GM12873 (cell line): Measurements from ENCODE around the gene CD55.

Experiments used
- TF ChIP-seq, protein P1 (sequence below): IDR thresholded peaks from 2 replicates; pipeline ENCODE4 v1.5.1; 2012; ENCODE audit warnings: low read depth, mild to moderate bottlenecking, moderate library complexity, low read length, control low read depth; ENCODE audit not compliant: insufficient read depth; ENCODE audit errors: missing control alignments

The CD55 gene

DNA sequence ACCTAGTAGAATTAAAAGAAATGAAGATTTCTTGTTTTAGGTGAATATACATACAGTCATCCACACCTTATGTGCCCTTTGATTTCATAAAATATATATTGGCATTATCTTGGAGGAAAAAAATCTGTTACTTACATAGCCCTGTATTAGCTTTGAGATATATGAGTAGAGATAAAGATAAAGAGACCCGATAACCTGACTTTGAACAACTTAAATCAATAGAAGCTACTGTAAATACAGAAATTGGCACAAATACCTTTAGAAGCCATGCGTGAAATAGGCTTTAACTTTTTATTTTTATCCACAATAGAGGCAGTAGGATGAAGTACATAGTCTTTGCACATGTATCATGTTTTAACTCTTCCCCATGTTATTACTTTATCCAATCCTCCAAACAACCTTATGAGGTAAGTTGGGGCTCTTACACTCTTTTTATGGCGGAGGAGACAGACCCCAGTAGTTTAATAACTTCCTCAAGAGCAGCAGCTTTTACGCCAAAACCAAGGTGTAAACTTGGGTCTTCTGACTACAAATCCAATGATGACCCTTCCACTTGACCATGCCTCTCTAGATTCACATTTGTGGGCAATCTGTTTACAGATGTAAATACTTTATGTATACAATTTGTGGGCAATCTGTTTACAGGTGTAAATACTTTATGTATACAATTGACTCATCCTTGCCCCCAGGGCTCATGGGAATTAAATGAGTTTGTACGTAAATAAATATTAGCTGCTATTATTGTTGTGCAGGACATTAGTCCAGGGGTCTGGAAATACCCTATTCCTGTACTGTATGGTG, 2.1 kb downstream of the CD55 start:
- TF ChIP-seq, protein P1, sequence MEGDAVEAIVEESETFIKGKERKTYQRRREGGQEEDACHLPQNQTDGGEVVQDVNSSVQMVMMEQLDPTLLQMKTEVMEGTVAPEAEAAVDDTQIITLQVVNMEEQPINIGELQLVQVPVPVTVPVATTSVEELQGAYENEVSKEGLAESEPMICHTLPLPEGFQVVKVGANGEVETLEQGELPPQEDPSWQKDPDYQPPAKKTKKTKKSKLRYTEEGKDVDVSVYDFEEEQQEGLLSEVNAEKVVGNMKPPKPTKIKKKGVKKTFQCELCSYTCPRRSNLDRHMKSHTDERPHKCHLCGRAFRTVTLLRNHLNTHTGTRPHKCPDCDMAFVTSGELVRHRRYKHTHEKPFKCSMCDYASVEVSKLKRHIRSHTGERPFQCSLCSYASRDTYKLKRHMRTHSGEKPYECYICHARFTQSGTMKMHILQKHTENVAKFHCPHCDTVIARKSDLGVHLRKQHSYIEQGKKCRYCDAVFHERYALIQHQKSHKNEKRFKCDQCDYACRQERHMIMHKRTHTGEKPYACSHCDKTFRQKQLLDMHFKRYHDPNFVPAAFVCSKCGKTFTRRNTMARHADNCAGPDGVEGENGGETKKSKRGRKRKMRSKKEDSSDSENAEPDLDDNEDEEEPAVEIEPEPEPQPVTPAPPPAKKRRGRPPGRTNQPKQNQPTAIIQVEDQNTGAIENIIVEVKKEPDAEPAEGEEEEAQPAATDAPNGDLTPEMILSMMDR: no peak

DNA sequence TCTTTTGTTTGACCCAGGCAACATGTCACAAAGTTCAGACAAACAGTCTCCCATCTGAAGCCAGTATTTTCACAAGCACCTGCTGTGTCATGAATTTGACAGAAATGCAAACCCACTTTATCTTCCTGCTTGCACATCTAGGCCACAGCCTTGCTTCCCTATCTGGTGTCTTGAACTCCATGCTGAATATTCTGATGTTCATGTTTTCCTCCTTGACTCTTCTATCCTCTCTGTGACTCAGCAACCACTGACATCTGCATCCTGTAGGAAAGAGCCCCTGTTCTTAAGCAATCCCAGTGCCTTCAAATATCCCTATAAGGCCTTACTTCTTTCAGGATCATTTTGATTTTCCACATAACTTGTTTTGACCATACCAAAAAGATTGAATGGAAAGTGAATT, 6.5 kb downstream of the CD55 start:
- TF ChIP-seq, protein P1: no peak

DNA sequence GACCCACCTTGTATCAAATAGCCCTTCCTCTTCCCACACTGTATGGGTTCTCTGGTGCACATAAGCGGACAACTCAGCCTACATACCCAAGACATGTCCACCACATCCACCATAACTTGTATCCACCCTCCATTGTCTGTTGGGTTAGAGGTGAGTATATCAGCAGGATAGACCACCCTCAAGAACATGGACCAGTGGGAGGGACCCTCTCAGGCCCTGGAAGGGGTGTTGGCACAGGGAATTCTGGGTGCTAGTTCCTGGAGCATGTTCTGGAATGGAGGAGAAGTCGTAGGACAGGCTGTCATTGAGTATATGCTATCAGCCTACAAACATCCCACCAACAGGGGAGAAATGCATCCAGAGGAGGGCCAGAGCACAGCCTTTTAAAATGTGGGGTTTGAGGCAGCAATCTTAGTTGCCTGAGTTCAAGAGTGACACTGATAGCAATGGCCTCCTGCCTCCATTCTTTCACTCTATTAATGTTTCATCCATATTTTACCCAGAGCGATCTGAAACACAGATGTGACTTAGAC, 7.5 kb downstream of the CD55 start:
- TF ChIP-seq, protein P1: no peak

DNA sequence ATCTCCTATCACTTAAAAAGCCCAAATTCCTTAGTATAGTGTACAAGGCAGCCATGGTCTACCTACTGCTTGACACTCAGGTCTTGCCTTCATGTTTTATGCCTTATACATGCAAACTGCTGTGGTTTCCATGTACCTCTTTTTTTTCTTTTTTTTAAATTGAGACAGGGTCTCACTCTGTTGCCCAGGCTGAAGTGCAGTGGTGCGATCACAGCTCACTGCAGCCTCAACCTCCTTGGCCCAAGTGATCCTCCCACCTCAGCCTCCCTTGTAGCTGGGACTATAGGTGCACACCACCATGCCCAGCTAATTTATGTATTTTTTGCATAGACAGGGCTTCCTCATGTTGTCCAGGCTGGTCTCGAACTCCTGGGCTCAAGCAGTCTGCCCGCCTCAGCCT, 8.0 kb downstream of the CD55 start:
- TF ChIP-seq, protein P1: no peak

DNA sequence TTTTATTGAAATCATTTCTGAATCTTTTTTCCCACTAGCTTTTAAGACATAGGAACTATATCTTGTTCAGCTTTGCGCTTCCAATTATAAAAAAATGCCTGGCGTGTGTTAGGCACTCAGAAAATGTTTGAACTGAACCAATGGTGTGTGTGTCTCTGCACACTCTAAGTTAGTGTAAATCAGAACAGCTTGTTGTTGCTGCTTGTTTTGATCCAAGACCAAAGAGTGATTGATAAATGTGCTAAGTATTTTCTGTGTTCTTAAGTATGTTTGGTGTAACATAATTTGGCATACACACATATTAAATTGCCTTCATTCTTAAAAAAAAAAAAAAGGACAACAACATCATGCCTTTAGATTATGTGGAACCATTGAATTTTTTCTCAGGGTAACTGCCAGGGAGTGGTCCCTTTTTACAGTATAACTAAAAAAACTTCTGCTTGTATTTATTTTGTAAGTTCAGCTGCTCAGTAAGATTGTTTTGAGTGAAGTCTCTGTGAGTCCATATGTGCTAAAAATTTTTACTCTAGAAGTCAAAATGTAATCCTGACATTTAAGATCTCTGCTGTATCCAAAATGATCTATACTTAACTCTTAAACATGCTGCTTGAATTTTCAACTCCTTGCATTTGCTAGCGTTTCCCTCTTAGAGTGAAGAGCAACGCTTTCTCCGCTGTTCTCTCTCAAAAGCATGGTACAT, 8.7 kb downstream of the CD55 start:
- TF ChIP-seq, protein P1: no peak

DNA sequence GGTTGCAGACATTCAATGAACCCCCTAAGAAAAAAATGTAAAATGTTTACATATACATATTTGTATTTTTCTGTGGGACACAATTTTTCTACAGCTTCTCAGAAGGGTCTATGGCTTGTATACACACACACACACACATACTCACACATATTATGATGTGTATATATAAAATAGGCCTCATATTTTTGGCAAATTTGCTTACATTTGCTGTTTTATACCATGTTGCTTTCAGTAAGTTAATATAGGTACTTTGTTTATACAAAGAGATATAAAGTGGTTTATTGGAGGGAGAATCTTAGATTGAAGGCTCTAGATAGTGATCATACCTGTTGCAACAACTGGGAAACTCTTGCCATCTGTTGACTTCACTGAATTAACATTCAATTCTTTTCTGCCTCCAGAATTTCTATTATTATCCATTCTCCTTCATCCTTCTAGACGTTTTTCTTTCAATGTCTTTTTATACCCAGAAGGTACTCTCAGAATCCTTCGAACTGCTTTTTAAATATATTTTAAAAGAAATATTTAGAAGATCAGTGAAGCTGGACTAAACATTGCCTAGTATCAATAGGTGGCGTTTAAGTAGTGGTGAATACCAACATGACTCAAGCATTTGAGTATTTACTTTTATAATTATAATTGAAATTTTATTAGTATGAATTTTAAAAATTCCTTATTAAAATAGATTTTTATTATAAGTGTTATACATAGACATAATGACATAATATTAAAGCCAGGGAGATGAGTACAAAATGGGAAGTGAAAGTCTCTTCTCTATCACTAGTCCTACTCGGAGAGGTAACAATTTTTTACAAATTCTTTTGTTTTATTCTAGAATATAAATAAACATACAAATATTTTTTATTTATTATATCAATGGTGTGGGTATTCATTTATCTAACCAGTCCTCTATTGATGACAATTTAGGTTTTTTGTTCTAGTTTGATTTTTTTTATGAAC, 10.2 kb downstream of the CD55 start:
- TF ChIP-seq, protein P1: no peak
